SU-DHL-6 (cell line): ENCODE results near the gene RALB.

Experiments
- H2AFZ ChIP-seq: fragments of 200-600 bp; sonication (generic); 2 replicates; pipeline ENCODE4 v1.6.1; 2014; ENCODE audit warnings: low read depth, mild to moderate bottlenecking, moderate library complexity, mixed read lengths, antibody characterized with exemption, low read length; ENCODE audit not compliant: severe bottlenecking
- H3F3A ChIP-seq: fragments of 200-600 bp; shearing (Covaris generic); 2 replicates; pipeline ENCODE4 v1.6.0; 2016; ENCODE audit warnings: antibody characterized with exemption, mild to moderate bottlenecking; ENCODE audit not compliant: insufficient read depth
- H3K27ac ChIP-seq: fragments of 200-600 bp; sonication (generic); 2 replicates; pipeline ENCODE4 v1.5.1; 2016; ENCODE audit warnings: low read depth, mild to moderate bottlenecking, low read length, moderate library complexity, mixed read lengths
- H3K27me3 ChIP-seq: fragments of 200-600 bp; sonication (generic), shearing (Covaris generic); 2 replicates; pipeline ENCODE4 v1.6.0; 2014; ENCODE audit warnings: mild to moderate bottlenecking, low read length
- H3K36me3 ChIP-seq: fragments of 200-600 bp; sonication (generic); 2 replicates; pipeline ENCODE4 v1.6.1; 2014; ENCODE audit warnings: mild to moderate bottlenecking, low read length, mixed read lengths
- H3K4me2 ChIP-seq: fragments of 300-600, 200-600 bp; shearing (Covaris generic), sonication (generic); 2 replicates; pipeline ENCODE4 v1.6.0; 2014; ENCODE audit warnings: low read length, low read depth, mild to moderate bottlenecking; ENCODE audit not compliant: poor library complexity, severe bottlenecking
- H3K4me3 ChIP-seq: fragments of 200-600 bp; sonication (generic); 2 replicates; pipeline ENCODE4 v1.5.1; 2014; ENCODE audit warnings: antibody characterized with exemption, low read length, mild to moderate bottlenecking, mixed read lengths; ENCODE audit not compliant: insufficient read depth, poor library complexity, severe bottlenecking
- H3K79me2 ChIP-seq: fragments of 200-600 bp; sonication (generic); 2 replicates; pipeline ENCODE4 v1.6.1; 2014; ENCODE audit warnings: mild to moderate bottlenecking, low read length, moderate library complexity; ENCODE audit not compliant: insufficient read depth
- H3K9ac ChIP-seq: fragments of 200-600 bp; sonication (generic); 2 replicates; pipeline ENCODE4 v1.7.0; 2014; ENCODE audit warnings: mild to moderate bottlenecking, low read length
- H3K9me2 ChIP-seq: fragments of 200-600 bp; sonication (generic); replicated peaks from 2 replicates; pipeline ENCODE4 v1.6.1; 2014; ENCODE audit warnings: low read length; ENCODE audit not compliant: insufficient read depth
- H3K9me3 ChIP-seq: fragments of 200-600 bp; sonication (generic); 2 replicates; pipeline ENCODE4 v1.6.1; 2014; ENCODE audit warnings: low read length, mixed read lengths; ENCODE audit not compliant: insufficient read depth
- H4K20me1 ChIP-seq: fragments of 200-600 bp; sonication (generic); 2 replicates; pipeline ENCODE4 v1.6.1; 2014; ENCODE audit warnings: low read depth, mild to moderate bottlenecking, antibody characterized with exemption, low read length, moderate library complexity, mixed read lengths
- CTCF ChIP-seq: fragments of 200-600 bp; sonication (generic); IDR thresholded peaks from one replicate; pipeline ENCODE4 v1.5.1; 2017; ENCODE audit warnings: antibody characterized with exemption, mild to moderate bottlenecking, low read length, moderate library complexity; ENCODE audit not compliant: insufficient read depth, poor library complexity, severe bottlenecking
- EZH2phosphoT487 ChIP-seq: fragments of 200-600 bp; sonication (generic), shearing (Covaris generic); conservative IDR thresholded peaks from 2 replicates; pipeline ENCODE4 v1.6.1; 2018; ENCODE audit warnings: mild to moderate bottlenecking, antibody characterized with exemption, low read length, moderate library complexity, mixed read lengths

Gene RALB

GRCh38 chr2:120316528-120317179, 64.0 kb downstream of the RALB start:
- H3K9ac ChIP-seq = no peak overlapping the region
- H2AFZ ChIP-seq = no peak overlapping the region
- no peaks in the 10 kb centered on the region for H4K20me1 ChIP-seq
- TF ChIP-seq EZH2phosphoT487 (no peak), CTCF (no peak)
- H3K9me3 ChIP-seq = no peaks in the 10 kb centered on the region
- no peaks in the 10 kb centered on the region for H3F3A ChIP-seq
- H3K27me3 ChIP-seq = no peaks in the 10 kb centered on the region
- H3K36me3 ChIP-seq = no peaks in the 10 kb centered on the region
- no peaks in the 10 kb centered on the region for H3K9me2 ChIP-seq
- H3K4me2 ChIP-seq = no peak overlapping the region
- H3K79me2 ChIP-seq = no peaks in the 10 kb centered on the region
- H3K27ac ChIP-seq = no peak overlapping the region
- H3K4me3 ChIP-seq = no peak overlapping the region

GRCh38 chr2:120317180-120317533, 64.5 kb downstream of the RALB start:
- Histone ChIP-seq H3K9me2 (no peaks in the 10 kb centered on the region), H3K4me3 (no peak overlapping the region), H3K36me3 (no peaks in the 10 kb centered on the region), H3F3A (no peaks in the 10 kb centered on the region), H3K9ac (no peak overlapping the region), H2AFZ (no peak overlapping the region), H3K9me3 (no peaks in the 10 kb centered on the region), H3K4me2 (no peak overlapping the region), H3K27me3 (no peaks in the 10 kb centered on the region), H4K20me1 (no peaks in the 10 kb centered on the region), H3K79me2 (no peaks in the 10 kb centered on the region), H3K27ac (no peak overlapping the region)
- no peak for TF ChIP-seq CTCF
- no peak for TF ChIP-seq EZH2phosphoT487

GRCh38 chr2:120317916-120318315, 65.3 kb downstream of the RALB start:
- H3K9me2 ChIP-seq = no peaks in the 10 kb centered on the region
- no peak overlapping the region for H3K9ac ChIP-seq
- no peaks in the 10 kb centered on the region for H3K79me2 ChIP-seq
- H3K4me3 ChIP-seq = no peak overlapping the region
- no peak for TF ChIP-seq CTCF
- TF ChIP-seq EZH2phosphoT487 = no peak
- H3K4me2 ChIP-seq = no peak overlapping the region
- no peaks in the 10 kb centered on the region for H3K36me3 ChIP-seq
- H3K27ac ChIP-seq = no peak overlapping the region
- H3F3A ChIP-seq = no peaks in the 10 kb centered on the region
- no peak overlapping the region for H2AFZ ChIP-seq
- no peaks in the 10 kb centered on the region for H3K9me3 ChIP-seq
- H3K27me3 ChIP-seq = no peaks in the 10 kb centered on the region
- H4K20me1 ChIP-seq = no peaks in the 10 kb centered on the region
